Pulmonary artery endothelial cell (primary cell): ENCODE results near the gene GKN1. TPM values are rescaled to one million over a fixed set of nuclear protein-coding genes. Genes with fewer than 3 reads are reported as not detected.

ENCODE experiments used
- DNase-seq: peaks from one replicate; pipeline ENCODE4 v3.0.0-alpha.2; 2011; ENCODE audit warnings: low read depth, low spot score
- total RNA-seq: library from RNA; depleted of rRNA; stranded (reverse); fragments of >200 nt; gene quantifications from 2 replicates; pipeline ENCODE4 v1.2.3, GENCODE V29; 2014

The GKN1 gene
- total RNA-seq, 1 donor from 2014 or later, result not detected

DNA sequence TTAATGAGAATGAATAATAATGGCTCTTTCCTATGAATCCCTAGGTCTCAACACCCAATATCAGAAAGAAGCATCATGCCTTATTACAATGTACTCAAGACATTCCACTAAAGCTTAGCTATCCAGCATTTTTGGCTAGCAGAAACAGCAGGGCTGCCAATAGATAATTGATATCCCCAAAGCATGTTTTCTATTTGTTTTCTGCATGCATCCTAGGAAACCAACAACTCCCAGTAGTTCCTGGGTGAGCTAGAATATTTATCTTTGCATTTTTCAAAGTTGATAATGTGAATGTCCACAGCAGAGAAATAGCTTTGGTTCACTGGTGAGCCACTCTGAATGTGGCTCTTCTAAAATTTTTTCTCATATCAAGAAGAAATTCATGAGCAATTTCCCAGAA, 32.7 kb downstream of the GKN1 start:
- DNase-seq, result no peak

DNA sequence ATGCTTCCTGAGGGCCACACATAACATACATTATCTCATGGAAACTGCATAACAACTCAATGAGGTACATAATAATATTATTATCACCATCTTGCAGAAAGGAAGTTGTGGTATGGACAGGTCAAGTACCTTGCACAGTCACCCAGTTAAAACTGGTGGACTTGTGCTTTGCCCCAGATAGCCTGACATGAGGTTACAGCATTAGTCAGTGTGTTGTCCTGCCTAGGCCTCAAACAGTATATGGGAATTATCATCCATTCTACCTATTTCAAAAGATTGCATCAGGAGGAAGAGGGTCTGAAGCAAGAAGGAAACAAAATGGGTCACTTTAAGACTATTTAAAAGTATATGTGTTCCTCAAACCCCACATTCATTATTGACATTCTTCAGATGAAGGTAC, 33.2 kb downstream of the GKN1 start:
- no peak for DNase-seq

DNA sequence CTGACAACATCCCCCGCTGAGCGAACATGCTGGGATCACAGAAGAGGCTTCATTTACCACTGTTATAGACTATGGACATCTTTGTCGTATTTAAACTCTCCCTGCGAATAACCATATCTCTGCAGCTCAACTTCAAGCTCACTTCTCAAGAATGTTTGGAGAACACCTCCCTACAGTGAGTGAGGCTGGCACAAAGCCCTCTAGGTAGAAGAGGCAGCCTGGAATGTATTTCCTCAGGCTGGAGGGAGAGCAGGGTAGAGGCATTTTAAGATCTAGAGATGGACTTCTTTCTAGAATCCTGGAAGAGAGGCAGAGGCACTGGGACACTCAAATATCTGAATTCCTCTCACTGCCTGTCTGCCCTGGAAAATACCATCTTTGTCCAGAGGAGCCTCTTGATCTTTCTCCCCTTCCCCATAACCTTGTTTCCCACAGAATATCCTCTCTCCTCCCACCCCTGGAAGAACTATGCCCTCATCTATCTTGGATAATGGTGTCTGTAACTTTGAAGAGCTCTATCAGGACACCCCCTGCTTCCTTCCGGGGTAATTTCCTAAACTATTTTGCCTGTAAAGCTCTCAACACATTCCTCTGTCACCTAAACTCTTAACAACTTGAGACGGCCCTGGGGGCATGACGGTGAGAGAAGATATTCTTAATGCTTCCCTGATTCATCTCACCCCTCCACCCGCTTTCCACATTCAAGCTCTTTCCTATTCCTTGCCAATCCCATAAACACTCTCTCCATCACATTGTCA, 36.2 kb downstream of the GKN1 start:
- no peak for DNase-seq

DNA sequence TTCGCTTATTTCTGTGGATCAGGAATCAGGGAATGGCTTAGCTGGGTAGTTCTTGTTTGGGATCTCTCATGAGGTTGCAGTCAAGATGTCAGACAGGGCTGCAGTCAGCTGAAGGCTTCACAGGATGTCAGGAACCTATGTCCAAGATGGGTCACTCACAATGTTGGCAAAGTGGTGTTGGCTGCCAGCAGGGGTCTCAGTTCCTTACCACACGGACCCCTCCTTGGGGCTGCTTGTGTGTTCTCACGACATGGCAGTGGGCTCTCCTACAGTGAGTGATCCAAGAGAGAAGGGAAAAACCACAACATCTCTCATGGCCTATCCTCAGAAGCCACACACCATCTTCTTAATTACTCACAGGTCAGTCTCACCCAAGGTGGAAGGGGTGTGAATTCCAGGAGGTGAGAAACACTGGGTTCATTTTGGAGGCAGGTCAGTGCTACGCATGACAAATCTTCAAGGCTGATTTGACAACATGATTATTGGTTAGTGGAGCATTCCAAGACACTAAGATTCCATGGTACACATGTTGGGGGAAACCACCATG, 37.2 kb downstream of the GKN1 start:
- DNase-seq, result no peak

DNA sequence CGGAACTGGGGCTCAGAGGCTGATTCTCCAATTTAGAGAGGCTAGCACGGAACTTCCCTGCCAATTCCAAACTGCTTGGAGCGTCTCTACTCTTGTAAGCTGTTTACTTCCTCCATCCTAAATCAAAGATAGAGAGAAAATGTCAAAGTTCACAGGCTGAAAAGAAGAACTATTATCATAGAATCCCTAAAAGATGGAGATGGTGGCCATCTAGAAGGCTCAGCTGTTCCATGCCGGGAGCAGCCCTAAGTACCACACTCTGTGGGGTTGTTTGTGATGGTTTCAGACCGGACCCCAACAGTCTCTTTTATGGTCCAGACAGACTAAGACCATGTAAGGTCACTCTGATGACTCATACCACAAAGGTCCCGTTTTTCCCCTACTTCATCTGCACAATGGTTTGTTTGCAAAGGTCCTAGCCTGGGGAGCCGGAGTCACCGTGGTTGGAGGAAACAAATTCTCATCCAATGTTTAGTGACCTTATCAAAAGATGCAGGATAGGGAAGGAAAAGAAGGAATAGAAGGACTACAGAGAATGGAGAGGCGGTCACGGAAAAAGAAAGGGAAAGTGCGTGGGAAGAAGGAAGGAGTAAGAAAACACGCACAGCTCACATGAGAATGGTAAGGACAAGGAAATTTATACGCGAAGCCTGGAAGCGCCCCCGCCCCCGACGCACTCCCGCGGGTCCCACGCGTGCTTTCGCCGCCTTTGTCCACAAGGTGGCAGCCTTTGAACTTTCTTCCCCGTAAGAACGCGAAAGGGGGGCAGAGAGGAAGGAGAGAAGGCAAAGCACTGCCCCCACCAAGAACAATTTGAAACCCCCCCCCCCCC, 38.1 kb downstream of the GKN1 start:
- no peak for DNase-seq

DNA sequence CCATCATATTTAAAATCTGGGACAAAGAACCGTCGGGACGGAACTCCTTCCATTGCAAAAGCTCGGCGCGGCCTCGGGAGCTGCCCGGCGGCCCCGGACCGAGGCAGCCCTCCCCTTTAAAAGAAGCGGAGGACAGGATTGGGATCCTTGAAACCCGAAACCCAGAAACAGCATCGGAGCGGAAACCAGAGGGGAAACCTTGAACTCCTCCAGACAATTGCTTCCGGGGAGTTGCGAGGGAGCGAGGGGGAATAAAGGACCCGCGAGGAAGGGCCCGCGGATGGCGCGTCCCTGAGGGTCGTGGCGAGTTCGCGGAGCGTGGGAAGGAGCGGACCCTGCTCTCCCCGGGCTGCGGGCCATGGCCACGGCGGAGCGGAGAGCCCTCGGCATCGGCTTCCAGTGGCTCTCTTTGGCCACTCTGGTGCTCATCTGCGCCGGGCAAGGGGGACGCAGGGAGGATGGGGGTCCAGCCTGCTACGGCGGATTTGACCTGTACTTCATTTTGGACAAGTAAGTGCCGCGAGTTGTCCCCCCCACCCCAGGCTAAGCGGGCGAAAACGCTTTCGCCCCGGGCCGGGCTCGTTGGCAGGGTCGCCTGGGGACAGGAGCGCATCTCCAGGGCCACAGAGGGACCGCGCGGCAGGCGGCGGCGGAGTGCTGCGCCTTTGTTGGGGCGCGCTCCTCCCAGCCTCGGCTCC, 38.9 kb downstream of the GKN1 start, which contains the start of gene ANTXR1:
Gene ANTXR1, plus strand, starts transcription at position 38 of the 698 bp plus-strand sequence. Its CDS starts 321 bp downstream, at position 359.
- DNase-seq, result no peak

DNA sequence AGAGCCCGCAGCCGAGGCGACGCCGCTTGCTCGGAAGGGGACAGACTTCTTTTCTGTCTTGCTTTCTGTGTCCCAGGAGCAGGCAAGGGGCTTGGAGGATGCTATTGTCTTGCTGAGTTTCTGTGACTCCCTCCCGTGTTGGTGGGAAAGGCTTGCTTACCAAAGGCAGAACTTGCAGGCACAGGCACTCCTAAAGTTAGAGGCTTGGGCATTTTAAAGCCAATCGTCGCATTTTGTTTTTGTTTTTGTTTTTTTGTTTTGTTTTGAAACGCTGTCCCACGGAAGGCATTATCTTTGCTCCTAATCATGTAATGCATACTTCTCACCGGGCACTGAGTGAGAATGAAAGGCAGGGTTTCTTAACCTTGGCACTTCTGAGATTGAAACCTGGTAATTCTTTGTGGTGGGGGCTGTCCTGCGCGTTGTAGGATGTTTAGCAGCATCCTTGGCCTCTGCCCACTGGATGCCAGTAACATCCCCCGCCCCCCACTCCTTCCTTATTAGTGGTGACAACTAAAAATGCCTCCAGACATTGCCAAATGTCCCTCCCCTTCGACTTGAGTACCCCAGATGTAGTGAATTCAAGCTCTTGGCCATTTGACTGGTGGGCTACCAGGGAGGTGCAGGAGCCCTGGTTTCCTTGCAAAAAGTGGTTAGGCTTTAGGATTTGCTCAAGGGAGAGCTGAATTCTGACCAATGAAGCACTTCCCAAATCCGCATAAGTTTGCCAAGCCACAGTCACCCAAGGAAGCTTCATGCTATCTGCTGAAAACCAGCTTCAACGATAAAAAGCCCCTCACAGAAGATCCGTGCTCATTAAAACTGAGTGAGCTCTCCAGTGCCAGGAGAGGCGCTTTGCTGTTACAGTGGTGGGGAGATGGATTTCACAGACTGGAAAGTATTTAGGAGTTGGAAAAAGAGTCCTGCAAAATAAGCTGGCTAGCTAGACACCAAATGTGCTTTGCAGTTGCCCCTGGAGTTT, 39.7 kb downstream of the GKN1 start:
- no peak for DNase-seq

DNA sequence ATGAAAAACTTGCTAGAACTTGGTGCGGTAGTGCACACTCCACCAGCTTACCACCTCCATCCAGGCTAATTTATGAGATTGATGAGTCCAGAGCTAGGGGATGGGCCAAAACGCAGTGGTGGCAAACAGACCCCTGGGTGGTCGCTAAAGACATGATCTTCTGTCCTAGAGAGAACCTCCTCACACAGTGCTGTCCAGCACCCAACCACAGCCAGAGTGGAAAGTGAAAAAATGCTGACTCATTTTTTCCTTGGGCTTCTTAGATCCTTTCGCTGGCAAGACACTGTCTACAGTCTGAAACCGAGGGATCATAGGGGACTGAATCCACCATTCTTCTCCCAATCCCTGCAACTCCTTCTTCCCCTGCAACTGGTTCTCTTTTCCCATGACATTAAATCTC, 42.6 kb downstream of the GKN1 start:
- DNase-seq, result no peak

DNA sequence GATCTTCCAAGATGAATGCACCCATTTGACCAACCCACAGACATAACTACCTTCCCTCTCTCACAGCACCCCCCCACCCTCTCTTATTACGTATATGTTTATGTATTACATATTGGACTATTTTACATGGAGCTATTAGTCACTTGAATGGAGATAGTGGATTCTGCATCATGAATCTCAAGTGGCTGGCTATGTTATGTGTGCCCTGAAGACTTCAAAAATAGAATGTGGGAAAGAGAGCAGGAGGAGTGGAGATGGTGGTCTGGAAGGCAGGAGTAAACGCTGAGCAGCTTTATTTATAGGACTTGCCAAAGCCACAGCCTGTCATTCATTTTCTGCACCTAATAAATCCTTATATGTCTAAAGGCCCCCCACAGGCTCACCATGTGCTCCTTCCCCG, 43.4 kb downstream of the GKN1 start:
- DNase-seq, result no peak

DNA sequence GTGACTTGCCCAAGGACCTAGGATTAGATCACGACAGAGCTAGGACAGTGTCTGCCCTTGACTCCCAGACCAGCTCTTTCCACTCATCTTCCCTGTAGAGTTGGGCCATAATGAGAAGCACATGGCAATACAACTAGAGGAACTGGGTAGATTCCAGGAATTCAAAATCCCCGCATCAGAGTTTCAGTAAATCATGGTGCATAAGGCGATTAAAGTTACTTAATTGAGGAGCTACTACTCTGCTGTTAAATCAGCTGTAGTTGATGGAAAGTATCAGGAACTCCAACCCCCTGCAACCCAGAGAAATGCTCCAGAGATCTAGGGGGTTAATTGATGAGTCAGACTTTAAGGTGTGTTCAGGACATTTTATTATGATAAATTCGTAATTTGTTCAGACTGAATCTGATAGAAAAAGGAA, 44.3 kb downstream of the GKN1 start:
- no peak for DNase-seq

DNA sequence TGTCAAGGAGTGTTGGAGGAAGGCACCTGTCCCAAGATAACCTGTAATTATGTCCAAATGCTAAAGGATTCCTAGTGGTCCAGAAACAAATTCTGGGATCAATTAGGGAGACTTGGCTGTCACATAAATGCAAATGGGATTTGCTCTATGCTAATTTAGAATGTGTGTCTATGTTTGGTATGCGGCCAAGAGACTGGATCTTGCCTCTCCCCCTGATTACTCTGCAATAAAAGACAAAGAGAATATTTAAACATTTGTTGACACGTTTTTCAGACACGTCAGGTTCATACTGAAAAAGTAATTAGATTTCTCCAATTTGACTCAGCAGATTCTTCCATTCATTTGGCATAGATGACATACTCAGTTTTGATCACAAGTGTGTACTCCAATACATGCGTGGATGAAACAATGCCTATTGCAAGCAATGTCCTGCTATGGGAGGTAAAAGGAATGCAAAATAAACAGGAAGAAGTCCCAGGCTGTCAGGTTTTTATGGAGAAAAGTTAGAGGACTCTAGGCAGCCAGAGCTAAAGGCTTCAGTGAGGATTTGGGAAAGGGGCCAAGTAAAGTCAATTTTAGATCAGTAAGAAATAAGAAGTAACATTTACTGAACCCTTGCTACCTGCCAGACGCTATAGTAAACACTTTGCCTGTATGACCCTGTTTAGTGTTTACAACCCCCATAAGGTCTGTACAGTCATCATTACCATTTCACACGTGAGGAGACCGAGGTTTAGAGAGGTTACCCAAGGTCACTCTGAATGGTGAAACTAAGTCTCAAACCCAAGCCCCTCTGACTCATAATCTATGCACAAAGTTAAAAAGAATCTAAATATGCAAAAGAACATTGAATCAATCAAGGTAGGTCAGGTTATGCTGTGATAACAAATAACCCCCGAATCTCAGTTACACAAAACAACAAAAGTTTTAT, 46.3 kb downstream of the GKN1 start:
- no peak for DNase-seq

DNA sequence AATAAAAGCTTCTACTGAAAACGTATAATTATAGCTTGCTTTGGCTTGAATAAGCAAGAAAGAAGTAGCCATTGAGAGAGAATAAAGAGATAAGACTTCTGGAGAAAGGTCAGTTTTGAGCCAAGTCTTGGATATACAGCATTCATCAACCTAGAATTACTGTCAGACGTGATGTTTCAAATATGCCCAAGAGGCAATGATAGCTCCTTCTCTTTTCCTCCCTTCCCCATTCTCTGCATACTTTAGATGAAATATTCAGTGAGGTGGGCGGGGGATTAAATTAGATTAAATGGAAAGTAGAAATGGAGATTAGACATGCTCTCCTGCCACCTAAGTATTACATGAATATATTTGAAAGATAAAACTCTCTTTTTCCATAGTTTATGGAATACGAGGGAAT, 47.3 kb downstream of the GKN1 start:
- no peak for DNase-seq

DNA sequence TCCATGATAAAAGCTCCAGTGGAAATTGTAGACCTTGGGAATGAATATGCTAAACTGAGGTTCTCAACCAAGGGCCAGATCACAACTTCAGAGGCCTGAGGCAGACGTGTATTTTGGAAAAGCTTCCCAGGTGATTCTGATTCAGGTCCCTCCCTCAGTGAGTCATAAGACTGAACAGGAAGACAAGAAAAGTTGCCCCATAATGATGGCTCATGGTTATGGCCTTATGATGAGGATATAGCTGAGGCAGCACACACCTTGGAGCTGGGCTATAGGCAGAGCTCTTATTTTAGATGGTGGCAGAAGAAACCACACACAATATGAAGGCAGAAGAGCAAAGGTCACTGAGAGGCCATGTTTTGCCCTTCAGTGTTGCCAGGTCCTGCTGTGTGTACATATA, 48.1 kb downstream of the GKN1 start:
- DNase-seq, result no peak

DNA sequence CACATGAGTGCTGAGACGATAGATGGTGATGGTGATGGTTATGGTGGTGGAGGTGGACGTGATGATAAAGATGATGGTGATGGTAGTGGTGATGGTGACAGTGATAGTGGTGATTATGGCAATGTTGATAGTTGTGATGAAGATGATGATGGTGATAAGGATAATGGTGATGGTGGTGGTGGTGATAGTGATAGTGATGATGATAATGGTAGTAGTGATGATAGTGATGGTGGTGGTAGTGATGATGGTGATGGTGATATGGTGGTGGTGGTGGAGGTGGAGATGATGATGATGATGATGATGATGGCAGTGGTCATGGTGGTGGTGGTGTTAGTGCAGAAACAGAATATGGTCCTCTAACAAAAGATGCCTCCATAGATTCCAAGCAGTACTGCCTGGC, 48.8 kb downstream of the GKN1 start:
- no peak for DNase-seq

DNA sequence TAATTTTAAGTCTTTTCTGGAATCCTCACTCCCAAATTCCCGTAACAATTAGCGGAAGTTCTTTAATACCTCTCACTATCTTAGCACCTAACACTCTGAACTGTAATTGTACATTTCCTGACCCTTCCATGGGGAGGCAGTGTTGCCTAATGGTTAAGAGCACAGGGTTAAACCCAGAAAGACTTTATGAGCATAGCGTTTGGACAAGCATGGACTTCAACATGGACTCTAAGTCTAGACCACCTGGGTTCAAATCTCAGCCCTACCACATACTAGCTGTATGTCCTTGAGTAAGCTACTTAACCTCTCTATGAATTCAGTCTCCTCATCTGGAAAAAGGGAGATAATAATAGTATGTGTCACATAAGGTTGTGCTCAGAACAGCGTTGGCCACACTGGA, 51.6 kb downstream of the GKN1 start:
- DNase-seq, result peak; percentile 30

DNA sequence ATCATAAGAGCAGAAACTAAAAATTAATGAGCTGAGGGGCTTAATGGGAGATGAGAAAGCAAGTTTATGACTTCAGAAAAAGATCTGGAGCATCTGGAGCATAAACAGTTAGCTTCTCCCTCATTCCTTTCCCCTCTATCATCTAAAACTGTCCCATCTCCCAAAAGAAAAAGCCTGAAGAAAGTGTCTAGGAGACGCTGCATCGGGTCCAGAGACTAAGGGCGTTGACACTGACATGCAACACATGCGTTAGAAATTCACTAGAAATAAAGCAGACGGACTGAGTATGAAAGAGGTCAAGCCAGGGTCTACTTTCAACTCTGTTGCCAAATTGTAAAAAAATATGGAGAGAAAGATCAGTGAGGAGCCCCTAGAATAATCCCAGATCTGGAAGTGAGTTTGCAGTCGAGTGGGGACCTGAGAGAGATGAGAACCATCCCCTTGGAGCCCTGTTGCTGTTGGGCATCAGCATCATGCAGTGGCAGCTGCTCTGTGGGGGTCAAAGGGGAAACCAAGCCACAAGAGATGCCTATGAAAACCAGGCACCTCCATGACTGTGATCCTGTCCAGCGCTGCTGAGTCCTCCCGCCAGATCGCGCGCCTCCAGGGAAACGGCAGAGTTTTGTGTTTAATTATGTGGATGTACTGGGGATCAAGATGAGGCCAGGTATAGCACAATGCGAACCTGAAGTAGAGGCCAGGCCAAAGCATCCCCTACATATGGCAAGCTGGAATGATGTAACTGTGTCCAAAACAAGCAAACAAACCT, 52.4 kb downstream of the GKN1 start:
- DNase-seq, result no peak
